GM12878 (cell line): ENCODE measurements around the gene CRYBG3.

Experiments
- ATF7 ChIP-seq: fragments of 450-650 bp; IDR thresholded peaks from 2 replicates; pipeline ENCODE4 v1.6.1; 2016; ENCODE audit warnings: low read depth, mild to moderate bottlenecking
- PAX8 ChIP-seq: fragments of 450-650 bp; IDR thresholded peaks from 2 replicates; pipeline ENCODE4 v1.6.1; 2017; ENCODE audit warnings: mild to moderate bottlenecking, moderate library complexity
- RAD21 ChIP-seq: IDR thresholded peaks from 2 replicates; pipeline ENCODE4 v1.6.1; 2011; ENCODE audit warnings: mild to moderate bottlenecking, low read depth, low read length, moderate library complexity; ENCODE audit not compliant: insufficient read depth
- SUZ12 ChIP-seq: fragments of 200-600 bp; sonication (generic); IDR thresholded peaks from one replicate; pipeline ENCODE4 v1.6.1; 2018; ENCODE audit warnings: antibody characterized with exemption, mild to moderate bottlenecking; ENCODE audit not compliant: unreplicated experiment
- ZNF217 ChIP-seq: fragments of 450-650 bp; IDR thresholded peaks from 2 replicates; pipeline ENCODE4 v1.6.1; 2017; ENCODE audit warnings: antibody characterized with exemption, mild to moderate bottlenecking
- TF ChIP-seq, protein P1 (sequence below): IDR thresholded peaks from 2 replicates; pipeline ENCODE4 v1.6.1; 2011; ENCODE audit warnings: borderline replicate concordance, low read depth, mild to moderate bottlenecking, moderate library complexity, mixed read lengths, low read length; ENCODE audit not compliant: insufficient read depth; ENCODE audit errors: extremely low read length
- TF ChIP-seq, protein P2 (sequence below): IDR thresholded peaks from 2 replicates; pipeline ENCODE4 v1.6.1; 2012; ENCODE audit warnings: low read length, inconsistent platforms

DNA sequence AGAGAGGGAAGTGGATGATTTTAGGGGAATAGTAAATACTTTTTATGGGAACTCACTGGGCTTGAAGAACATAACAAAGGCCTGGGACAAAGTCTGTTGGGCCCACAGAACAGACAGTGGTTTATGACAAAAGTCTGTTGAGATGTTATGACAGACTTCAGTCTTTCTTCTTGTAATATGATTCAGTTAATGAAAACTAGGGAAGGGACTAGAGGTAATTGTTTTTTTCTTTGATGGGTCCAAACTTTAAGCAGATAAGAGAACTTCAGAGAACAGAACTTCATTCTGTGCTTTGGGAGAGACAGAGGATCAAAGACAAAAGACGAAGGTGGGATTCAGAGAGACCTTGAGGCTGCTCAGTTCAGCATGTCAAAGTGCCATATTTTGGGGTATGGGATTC, 9.3 kb downstream of the CRYBG3 start:
- TF ChIP-seq, protein P1, sequence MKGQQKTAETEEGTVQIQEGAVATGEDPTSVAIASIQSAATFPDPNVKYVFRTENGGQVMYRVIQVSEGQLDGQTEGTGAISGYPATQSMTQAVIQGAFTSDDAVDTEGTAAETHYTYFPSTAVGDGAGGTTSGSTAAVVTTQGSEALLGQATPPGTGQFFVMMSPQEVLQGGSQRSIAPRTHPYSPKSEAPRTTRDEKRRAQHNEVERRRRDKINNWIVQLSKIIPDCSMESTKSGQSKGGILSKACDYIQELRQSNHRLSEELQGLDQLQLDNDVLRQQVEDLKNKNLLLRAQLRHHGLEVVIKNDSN = no peak
- TF ChIP-seq ZNF217 (no peak), PAX8 (no peak), ATF7 (no peak), SUZ12 (no peak), RAD21 (no peak)
- TF ChIP-seq, protein P2, sequence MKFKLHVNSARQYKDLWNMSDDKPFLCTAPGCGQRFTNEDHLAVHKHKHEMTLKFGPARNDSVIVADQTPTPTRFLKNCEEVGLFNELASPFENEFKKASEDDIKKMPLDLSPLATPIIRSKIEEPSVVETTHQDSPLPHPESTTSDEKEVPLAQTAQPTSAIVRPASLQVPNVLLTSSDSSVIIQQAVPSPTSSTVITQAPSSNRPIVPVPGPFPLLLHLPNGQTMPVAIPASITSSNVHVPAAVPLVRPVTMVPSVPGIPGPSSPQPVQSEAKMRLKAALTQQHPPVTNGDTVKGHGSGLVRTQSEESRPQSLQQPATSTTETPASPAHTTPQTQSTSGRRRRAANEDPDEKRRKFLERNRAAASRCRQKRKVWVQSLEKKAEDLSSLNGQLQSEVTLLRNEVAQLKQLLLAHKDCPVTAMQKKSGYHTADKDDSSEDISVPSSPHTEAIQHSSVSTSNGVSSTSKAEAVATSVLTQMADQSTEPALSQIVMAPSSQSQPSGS = no peak
